DMS153 treated with DMSO at 0.1 percent for 48 hours (cell line): ENCODE data around the gene OR52E5.

Experiments used
- DNase-seq: peaks from one replicate; lab custom pipeline; 2025; ENCODE audit not compliant: unreplicated experiment; lab: John Stamatoyannopoulos, UW

The OR52E5 gene

DNA sequence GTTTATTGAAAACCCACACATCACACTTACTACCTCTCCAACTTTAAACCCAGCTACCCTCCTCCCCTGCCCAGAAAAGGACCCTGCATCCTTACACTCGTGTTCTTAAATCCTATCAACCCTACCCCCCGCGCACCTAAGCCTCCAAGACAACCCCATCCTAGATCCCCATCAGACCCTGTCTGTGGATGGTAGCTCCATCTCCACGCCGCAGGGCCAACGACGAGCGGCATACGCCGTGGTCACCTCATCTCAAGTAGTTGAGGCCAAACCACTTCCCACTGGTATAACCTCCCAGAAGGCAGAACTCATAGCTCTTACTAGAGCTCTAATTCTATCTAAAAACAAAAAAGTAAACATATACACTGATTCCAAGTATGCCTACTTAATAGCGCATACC is 39.7 kb downstream of the OR52E5 start:
- no peak for DNase-seq

DNA sequence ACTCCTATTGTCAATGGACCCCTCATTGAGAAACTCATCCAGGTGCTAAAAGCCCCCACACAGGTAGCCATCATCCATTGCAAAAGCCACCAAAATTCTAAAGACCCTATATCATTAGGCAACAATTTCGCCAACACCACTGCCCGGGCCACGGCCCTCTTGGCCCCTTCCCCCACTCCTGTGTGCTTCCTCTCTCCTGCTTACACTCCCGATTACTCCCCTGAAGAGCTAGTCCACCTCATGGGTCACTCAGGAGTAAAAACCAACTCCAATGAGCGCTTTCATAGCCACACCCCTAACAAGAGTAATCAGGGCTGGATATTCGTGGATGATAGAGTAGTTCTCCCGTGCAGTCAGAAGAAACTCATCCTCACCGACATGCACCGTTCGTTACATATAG is 40.1 kb downstream of the OR52E5 start:
- no peak for DNase-seq

DNA sequence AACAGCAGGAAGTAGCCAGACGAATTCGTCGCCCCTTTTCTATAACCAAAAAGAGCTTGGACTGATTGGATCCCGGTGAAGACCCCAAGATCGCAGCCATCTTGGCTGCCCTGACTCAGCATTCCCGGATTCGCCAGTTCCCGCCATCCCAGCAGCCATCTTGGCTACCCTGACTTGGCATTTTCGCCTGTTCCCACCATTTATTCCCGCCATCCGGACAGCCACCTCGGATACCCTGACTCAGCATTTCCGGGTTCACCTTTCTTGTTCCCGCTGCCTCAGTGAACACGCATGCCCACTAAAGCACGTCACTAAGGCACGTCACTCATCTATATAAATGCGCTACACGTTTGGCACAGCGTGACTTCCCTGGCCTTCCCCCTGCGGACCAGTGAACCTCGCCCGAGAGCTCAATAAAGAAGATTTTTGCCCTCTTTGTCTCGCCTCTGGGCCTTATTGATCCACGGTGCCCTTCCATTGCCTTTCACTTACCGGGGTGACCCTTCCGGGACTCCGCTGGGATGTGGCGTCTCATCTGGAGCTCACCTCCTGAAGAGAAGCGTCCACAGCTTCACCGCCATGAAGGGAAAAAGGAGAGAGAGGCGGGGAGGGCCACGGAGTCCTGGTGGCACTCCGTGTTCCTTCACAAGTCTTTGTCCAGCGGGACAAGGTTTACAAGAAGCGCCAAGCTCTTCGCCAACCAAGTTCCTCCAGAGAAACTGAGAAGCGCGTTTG is 45.0 kb downstream of the OR52E5 start:
- no peak for DNase-seq

DNA sequence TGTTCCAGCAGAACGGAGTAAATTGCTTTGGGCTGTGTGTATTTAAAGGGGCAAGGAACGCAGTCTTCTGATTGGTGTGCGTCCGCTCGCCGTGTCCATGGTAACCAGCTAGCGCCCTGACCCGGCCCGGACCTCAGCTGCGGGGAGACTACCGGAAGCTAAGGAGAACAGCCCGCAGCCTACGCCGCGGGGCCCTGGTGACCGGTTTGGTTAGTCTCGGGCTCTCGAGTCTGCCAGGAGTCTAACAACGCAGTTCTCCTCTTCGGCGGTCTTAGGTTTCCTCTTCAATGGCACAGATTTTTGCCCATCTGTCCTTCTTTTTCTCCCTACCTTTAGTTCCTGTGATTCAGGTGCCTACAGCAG is 45.6 kb downstream of the OR52E5 start:
- no peak for DNase-seq

DNA sequence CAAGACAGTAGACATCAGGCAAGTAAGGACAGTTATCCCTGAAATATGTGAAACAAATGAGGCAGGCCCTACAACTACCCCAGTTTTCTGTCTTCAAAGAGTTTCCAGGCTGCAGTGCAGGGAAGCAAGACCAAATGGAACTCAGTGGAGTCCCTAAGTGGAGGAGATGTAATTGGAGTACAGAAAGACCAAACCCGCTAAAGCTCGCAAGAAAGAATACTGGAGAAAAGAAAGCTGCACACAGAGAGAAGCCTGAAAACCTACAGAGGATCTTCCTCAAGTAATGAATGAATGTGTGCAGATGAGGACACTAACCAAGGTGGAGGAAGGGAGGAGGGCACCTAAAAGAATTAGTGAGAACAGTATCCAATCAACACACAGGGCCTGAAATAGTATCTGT is 47.7 kb downstream of the OR52E5 start:
- no peak for DNase-seq

DNA sequence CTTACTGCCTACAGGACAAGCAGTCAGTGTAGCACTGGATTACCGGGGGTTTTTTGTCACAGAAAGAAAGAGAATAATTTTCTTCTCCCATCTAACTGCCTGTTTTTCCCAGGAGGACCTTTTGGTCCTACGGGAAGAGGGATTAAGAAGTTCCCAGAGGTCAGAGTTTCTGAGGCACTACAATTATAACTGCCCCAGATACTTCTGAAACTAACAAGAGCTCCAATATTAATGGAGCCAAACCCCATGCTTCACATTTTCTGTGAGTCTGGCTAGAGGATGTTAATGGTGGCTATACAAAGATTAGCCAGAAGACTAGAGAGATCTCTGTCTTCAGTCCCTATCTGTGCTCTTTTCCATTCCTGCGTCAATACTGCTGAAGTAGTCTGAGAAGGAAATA is 48.9 kb downstream of the OR52E5 start, which contains the start of gene OR56A3:
Gene OR56A3 (plus strand): TSS at position 301 of the 400 bp plus-strand sequence. CDS start 5,096 bp downstream, outside the sequence.
- DNase-seq = no peak
